Prostate gland (tissue), 2 donors: Measurements from ENCODE around the gene CERCAM.

Experiments
- CTCF ChIP-seq, 4 experiments: fragments of 200-600 bp in 2 of 4; fragments of 450-650 bp in 2 of 4; sonication (generic) in 2 of 4; IDR thresholded peaks; 1 replicate in 3 of 4; 2 replicates in 1 of 4; pipeline ENCODE4 v1.5.1; 2016 to 2019; ENCODE audit warnings: antibody characterized with exemption in 4 of 4, mild to moderate bottlenecking in 2 of 4, moderate library complexity in 2 of 4
- POLR2A ChIP-seq: fragments of 450-650 bp; IDR thresholded peaks from one replicate; pipeline ENCODE4 v1.6.1; 2016; ENCODE audit warnings: antibody characterized with exemption, mild to moderate bottlenecking
- POLR2AphosphoS5 ChIP-seq: sonication (generic); formaldehyde crosslinking; IDR thresholded peaks from one replicate; pipeline ENCODE4 v1.6.1; 2017; ENCODE audit warnings: antibody characterized with exemption

- TF ChIP-seq POLR2AphosphoS5, result no peak
- TF ChIP-seq CTCF (IDR thresholded peaks at IDR 0.05), result no peak
- no peak for TF ChIP-seq POLR2A
Observed at GRCh38 chr9:128384801-128385495, 35.7 kb upstream of the CERCAM start.
